K562 (cell line): ENCODE results near the gene MLLT3. TPM values are rescaled to one million over a fixed set of nuclear protein-coding genes. Genes with fewer than 3 reads are reported as not detected.

Experiments
- ATAC-seq: fragments of 200-7000 bp; cut with Tn5 transposase; 3 replicates; pipeline ENCODE4 v1.9.1; 2020; ENCODE audit warnings: moderate library complexity
- BruUV-seq: library from RNA; stranded (reverse); fragments of 400-500 nt; replicated peaks from 2 replicates; lab custom pipeline; 2021; lab: Mats Ljungman, UMichigan
- CTCF ChIA-PET: fragments of 300-600 bp; formaldehyde crosslinking; extraction: SDS; loops from one replicate; lab custom pipeline; 2021; ENCODE audit warnings: low intra/inter-chr PET ratio; lab: Yijun Ruan, JAX
- POLR2A ChIA-PET: fragments of 300-600, 350-650 bp; sonication (Branson Sonifier 250); formaldehyde crosslinking; extraction: SDS; loops from one replicate; lab custom pipeline; 2021; ENCODE audit warnings: antibody characterized with exemption, inconsistent platforms; lab: Yijun Ruan, JAX
- DNase-seq, 4 experiments: peaks; one replicate each; pipeline versions ENCODE4 v3.0.0 to v3.0.0-alpha.2; 2011 to 2018; ENCODE audit warnings: low spot score in 3 of 4, mixed read lengths in 3 of 4; ENCODE audit errors: extremely low read depth in 1 of 4
- FAIRE-seq: peaks from 2 replicates; lab custom pipeline; 2011; peaks lifted over from hg19 to GRCh38; lab: Jason Lieb, UNC
- H2AFZ ChIP-seq: 2 replicates; pipeline ENCODE4 v1.6.0; 2011; ENCODE audit warnings: low read depth, low read length, control low read depth, inconsistent platforms
- H3K27ac ChIP-seq: fragments of 200-600 bp; 3 replicates; pipeline ENCODE4 v1.8.0; 2011; ENCODE audit warnings: low read depth, mild to moderate bottlenecking, control low read depth, inconsistent platforms, low read length, moderate library complexity, mixed read lengths; ENCODE audit errors: extremely low read depth
- H3K27me3 ChIP-seq, 2 experiments: fragments of 300-600 bp in 1 of 2; 2 replicates in 1 of 2; 3 replicates in 1 of 2; pipeline versions ENCODE4 v1.6.0 to v1.8.0; 2011; ENCODE audit warnings: inconsistent platforms in 2 of 2, low read length in 2 of 2, mild to moderate bottlenecking in 1 of 2, mixed read lengths in 1 of 2, moderate library complexity in 1 of 2; ENCODE audit not compliant: control insufficient read depth in 2 of 2, insufficient read depth in 2 of 2
- H3K36me3 ChIP-seq: fragments of 300-600 bp; 3 replicates; pipeline ENCODE4 v1.8.0; 2011; ENCODE audit warnings: mild to moderate bottlenecking, low read length, inconsistent platforms; ENCODE audit not compliant: control insufficient read depth, insufficient read depth
- H3K4me1 ChIP-seq, 2 experiments: fragments of 200-600 bp in 1 of 2; replicated peaks in 1 of 2; 2 replicates in 1 of 2; 3 replicates in 1 of 2; pipeline versions ENCODE4 v1.5.1 to v1.8.0; 2011; ENCODE audit warnings: inconsistent platforms in 2 of 2, low read length in 2 of 2, mild to moderate bottlenecking in 1 of 2, mixed read lengths in 1 of 2, moderate library complexity in 1 of 2; ENCODE audit not compliant: control insufficient read depth in 2 of 2, insufficient read depth in 2 of 2
- H3K4me2 ChIP-seq: 2 replicates; pipeline ENCODE4 v1.6.1; 2011; ENCODE audit warnings: low read length, control low read depth, inconsistent platforms, mixed read lengths; ENCODE audit not compliant: insufficient read depth
- H3K4me3 ChIP-seq: fragments of 200-600 bp; sonication (generic), shearing (Covaris generic); 2 replicates; pipeline ENCODE4 v1.5.1; 2016; ENCODE audit warnings: control low read depth, inconsistent platforms
- H3K79me2 ChIP-seq: fragments of 200-600 bp; 3 replicates; pipeline ENCODE4 v1.8.0; 2011; ENCODE audit warnings: low read length, inconsistent platforms; ENCODE audit not compliant: control insufficient read depth, insufficient read depth
- H3K9ac ChIP-seq, 2 experiments: 2 replicates each; pipeline versions ENCODE4 v1.6.0 to v1.6.1; 2011; ENCODE audit warnings: low read depth in 2 of 2, low read length in 2 of 2, control low read depth in 1 of 2, inconsistent platforms in 1 of 2, mild to moderate bottlenecking in 1 of 2, mixed read lengths in 1 of 2; ENCODE audit not compliant: insufficient read depth in 1 of 2
- H3K9me1 ChIP-seq: one replicate; pipeline ENCODE4 v1.6.0; 2011; ENCODE audit warnings: inconsistent platforms, mild to moderate bottlenecking, low read length, moderate library complexity; ENCODE audit not compliant: control insufficient read depth, insufficient read depth
- H3K9me3 ChIP-seq: replicated peaks from 2 replicates; pipeline ENCODE4 v1.5.1; 2011; ENCODE audit warnings: low read depth, low read length, inconsistent platforms; ENCODE audit not compliant: control insufficient read depth, insufficient read depth
- H4K20me1 ChIP-seq: replicated peaks from 2 replicates; pipeline ENCODE4 v1.6.1; 2011; ENCODE audit warnings: low read length, inconsistent platforms, mixed read lengths; ENCODE audit not compliant: control insufficient read depth, insufficient read depth
- BCOR ChIP-seq: fragments of 450-650 bp; IDR thresholded peaks from 2 replicates; pipeline ENCODE4 v1.6.1; 2016
- CHD4 ChIP-seq: fragments of 200-600 bp; sonication (generic); IDR thresholded peaks from 3 replicates; pipeline ENCODE4 v1.6.1; 2012; ENCODE audit warnings: low read depth, mild to moderate bottlenecking, mixed read lengths, low read length, inconsistent platforms; ENCODE audit not compliant: insufficient read depth, insufficient replicate concordance, poor library complexity, severe bottlenecking
- HDAC6 ChIP-seq: IDR thresholded peaks from 2 replicates; pipeline ENCODE4 v1.6.1; 2012; ENCODE audit warnings: low read depth, mild to moderate bottlenecking, control low read depth, inconsistent platforms, low read length, moderate library complexity
- JUND ChIP-seq, 2 experiments: IDR thresholded peaks; 2 replicates in 1 of 2; 3 replicates in 1 of 2; pipeline ENCODE4 v1.6.1; 2011; ENCODE audit warnings: borderline replicate concordance in 2 of 2, low read depth in 2 of 2, low read length in 2 of 2, improper control_type of control experiment in 1 of 2, missing biosample characterization in 1 of 2, missing genetic modification characterization in 1 of 2, missing genetic modification reagents in 1 of 2
- MAFG ChIP-seq: fragments of 450-650 bp; conservative IDR thresholded peaks from 2 replicates; pipeline ENCODE4 v1.6.1; 2016; ENCODE audit warnings: missing genetic modification characterization, missing compliant biosample characterization
- MAFK ChIP-seq: IDR thresholded peaks from 2 replicates; pipeline ENCODE4 v1.6.1; 2011; ENCODE audit warnings: low read length, improper control_type of control experiment
- POLR2AphosphoS2 ChIP-seq: IDR thresholded peaks from 2 replicates; pipeline ENCODE4 v1.6.1; 2012; ENCODE audit warnings: low read length, improper control_type of control experiment
- PYGO2 ChIP-seq: fragments of 450-650 bp; IDR thresholded peaks from 2 replicates; pipeline ENCODE4 v1.6.1; 2016; ENCODE audit warnings: mild to moderate bottlenecking, missing genetic modification characterization, moderate library complexity, missing compliant biosample characterization
- SIN3A ChIP-seq, 2 experiments: fragments of 150-350 bp in 1 of 2; IDR thresholded peaks; 2 replicates each; pipeline ENCODE4 v1.6.1; 2011 to 2016; ENCODE audit warnings: borderline replicate concordance in 2 of 2, low read depth in 2 of 2, low read length in 2 of 2, mild to moderate bottlenecking in 2 of 2, moderate library complexity in 2 of 2; ENCODE audit not compliant: control insufficient read depth in 1 of 2
- STAG1 ChIP-seq: sonication (generic); formaldehyde crosslinking; IDR thresholded peaks from 2 replicates; pipeline ENCODE4 v1.5.0; 2020; ENCODE audit warnings: missing genetic modification reagents, borderline replicate concordance
- ZNF436 ChIP-seq: fragments of 250-450, 450-650 bp; sonication (Bioruptor Pico); formaldehyde crosslinking; IDR thresholded peaks from 2 replicates; pipeline ENCODE4 v1.7.0; 2020; ENCODE audit warnings: mild to moderate bottlenecking
- WGBS: fragments of 100-300 bp; shearing (Covaris generic); methylation state at CpG from one replicate; pipeline ENCODE4 v1.1.6; 2016; ENCODE audit warnings: low coverage, mixed read lengths; ENCODE audit not compliant: insufficient coverage; ENCODE audit errors: missing lambda C conversion rate; 5-methylcytosine and 5-hydroxymethylcytosine counted together
- in situ Hi-C: fragments of 300-500 bp; cut with MboI; formaldehyde crosslinking; loops from 4 replicates; pipeline ENCODE4 v1.15.0; 2018; ENCODE audit warnings: inconsistent platforms, mixed read lengths
- intact Hi-C: fragments of 100-400 bp; cut with micrococcal nuclease; formaldehyde crosslinking; loops from 2 replicates; pipeline ENCODE4 v1.14.2; 2022
- polyA plus RNA-seq, 8 experiments: library from polyadenylated mRNA; depleted of rRNA in 4 of 8; stranded (reverse) in 5 of 8; unstranded in 3 of 8; fragments of >200 nt; fragmentation: Nextera tagmentation in 2 of 8; fragmentation: Illumina TruSeq in 1 of 8; extraction: Ambion mirVana in 2 of 8; extraction: Trizol in 1 of 8; gene quantifications; 2 replicates each; pipeline versions ENCODE4 v1.2.1 to v1.2.3, GENCODE V29; 2011 to 2014; ENCODE audit warnings: inconsistent platforms in 1 of 8, missing spikeins in 1 of 8
- total RNA-seq, 7 experiments: library from RNA; depleted of rRNA in 6 of 7; stranded (reverse); fragments of >200 nt in 6 of 7; fragmentation: Illumina TruSeq in 2 of 7; extraction: Trizol in 2 of 7; gene quantifications; 2 replicates each; pipeline versions ENCODE4 v1.2.1 to v1.2.3, GENCODE V29; 2011 to 2021; ENCODE audit warnings: low replicate concordance in 1 of 7
- TF ChIP-seq, protein P1 (sequence below): fragments of 450-650 bp; IDR thresholded peaks from 2 replicates; pipeline ENCODE4 v1.7.1; 2018; ENCODE audit warnings: mild to moderate bottlenecking, low read depth; ENCODE audit not compliant: partially characterized antibody

The MLLT3 gene
- total and polyA plus RNA-seq, 9 of the 15 experiments (the other 6 are each of a cell fraction or from before 2014, with no cell fraction given), result 0.07 to 0.42 (median 0.22) TPM; not detected in 4

DNA sequence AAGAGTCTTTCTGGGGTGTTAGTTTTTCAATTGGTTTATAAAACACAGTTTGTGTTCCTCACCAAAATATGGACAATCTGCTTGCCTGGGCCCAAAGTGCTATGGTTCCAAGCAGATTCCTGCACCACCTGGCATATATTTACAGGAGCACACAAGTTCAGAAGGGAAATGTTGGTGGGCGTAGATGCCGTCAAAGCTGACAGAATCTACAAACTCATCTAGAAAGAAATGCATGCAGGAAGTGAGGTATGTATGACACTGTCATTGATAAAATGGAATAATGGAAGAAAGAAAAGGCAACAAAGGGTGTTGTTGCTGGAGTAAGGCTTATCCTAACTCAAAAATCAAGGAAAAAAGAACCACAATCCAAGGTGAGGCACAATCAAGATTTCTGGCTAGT lies 225.8 kb downstream of the MLLT3 start:
- TF ChIP-seq BCOR (no peak), ZNF436 (CRISPR knock-in tag) (no peak), STAG1 (CRISPR knock-in tag) (no peak), HDAC6 (no peak), POLR2AphosphoS2 (no peak), JUND (IDR thresholded peaks at IDR 0.05; ENCODE audit: borderline replicate concordance, low read depth, low read length) (no peak), JUND (tag; IDR thresholded peaks at IDR 0.05; ENCODE audit: borderline replicate concordance, low read depth, low read length) (no peak), MAFK (no peak), MAFG (tag) (no peak), CHD4 (no peak), SIN3A (IDR thresholded peaks at IDR 0.05; ENCODE audit: borderline replicate concordance in 2 of 2, control insufficient read depth in 1 of 2, low read depth in 2 of 2, low read length in 2 of 2) (no peak), PYGO2 (tag) (no peak)
- TF ChIP-seq, protein P1, sequence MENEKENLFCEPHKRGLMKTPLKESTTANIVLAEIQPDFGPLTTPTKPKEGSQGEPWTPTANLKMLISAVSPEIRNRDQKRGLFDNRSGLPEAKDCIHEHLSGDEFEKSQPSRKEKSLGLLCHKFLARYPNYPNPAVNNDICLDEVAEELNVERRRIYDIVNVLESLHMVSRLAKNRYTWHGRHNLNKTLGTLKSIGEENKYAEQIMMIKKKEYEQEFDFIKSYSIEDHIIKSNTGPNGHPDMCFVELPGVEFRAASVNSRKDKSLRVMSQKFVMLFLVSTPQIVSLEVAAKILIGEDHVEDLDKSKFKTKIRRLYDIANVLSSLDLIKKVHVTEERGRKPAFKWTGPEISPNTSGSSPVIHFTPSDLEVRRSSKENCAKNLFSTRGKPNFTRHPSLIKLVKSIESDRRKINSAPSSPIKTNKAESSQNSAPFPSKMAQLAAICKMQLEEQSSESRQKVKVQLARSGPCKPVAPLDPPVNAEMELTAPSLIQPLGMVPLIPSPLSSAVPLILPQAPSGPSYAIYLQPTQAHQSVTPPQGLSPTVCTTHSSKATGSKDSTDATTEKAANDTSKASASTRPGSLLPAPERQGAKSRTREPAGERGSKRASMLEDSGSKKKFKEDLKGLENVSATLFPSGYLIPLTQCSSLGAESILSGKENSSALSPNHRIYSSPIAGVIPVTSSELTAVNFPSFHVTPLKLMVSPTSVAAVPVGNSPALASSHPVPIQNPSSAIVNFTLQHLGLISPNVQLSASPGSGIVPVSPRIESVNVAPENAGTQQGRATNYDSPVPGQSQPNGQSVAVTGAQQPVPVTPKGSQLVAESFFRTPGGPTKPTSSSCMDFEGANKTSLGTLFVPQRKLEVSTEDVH, result no peak
- TF ChIP-seq, all 486 proteins: peak for 0
- H3K4me1 ChIP-seq, result no peaks in the 10 kb centered on the region
- POLR2A ChIA-PET, result no interaction called here

More for the DNA sequence above, 225.8 kb downstream of the MLLT3 start:
- FAIRE-seq (no peak), ATAC-seq (no peak), DNase-seq (no peak)
- BruUV-seq, result no TSS peak
- Histone ChIP-seq H2AFZ (no peak overlapping the region), H4K20me1 (no peaks in the 10 kb centered on the region), H3K79me2 (no peaks in the 10 kb centered on the region), H3K27ac (no peak overlapping the region), H3K4me3 (no peak overlapping the region), H3K4me2 (no peak overlapping the region), H3K36me3 (no peaks in the 10 kb centered on the region), H3K9ac (no peak overlapping the region), H3K27me3 (no peaks in the 10 kb centered on the region), H3K9me1 (no peaks in the 10 kb centered on the region), H3K9me3 (no peaks in the 10 kb centered on the region)
- CTCF ChIA-PET, result no interaction called here
- in situ Hi-C loops (no loop called here), intact Hi-C loops (no loop called here)
- WGBS, result 0% methylated on average over 2 of the region's 2 CpGs
